Panc1 (cell line): Measurements from ENCODE around the gene CDO1. TPM values are rescaled to one million over a fixed set of nuclear protein-coding genes. Genes with fewer than 3 reads are reported as not detected.

ENCODE experiments used
- ATAC-seq: fragments of 200-7000 bp; cut with Tn5 transposase; 2 replicates; pipeline ENCODE4 v1.9.1; 2020; ENCODE audit warnings: mild to moderate bottlenecking, moderate library complexity
- BruUV-seq: library from RNA; stranded (reverse); fragments of 400-500 nt; replicated peaks from 2 replicates; lab custom pipeline; 2021; lab: Mats Ljungman, UMichigan
- CTCF ChIA-PET: fragments of 300-600 bp; sonication (Branson Sonifier 250); formaldehyde crosslinking; loops from one replicate; lab custom pipeline; 2022; ENCODE audit warnings: antibody characterized with exemption; lab: Charles Lee
- POLR2A ChIA-PET: fragments of 300-600 bp; sonication (Branson Sonifier 250); formaldehyde crosslinking; loops from one replicate; lab custom pipeline; 2022; ENCODE audit warnings: antibody characterized with exemption; lab: Charles Lee
- DNase-seq: peaks from one replicate; pipeline ENCODE4 v3.0.0-alpha.2; 2010; ENCODE audit warnings: low read depth, low spot score
- H3K27ac ChIP-seq: 2 replicates; pipeline ENCODE4 v1.5.1; 2011; ENCODE audit warnings: mild to moderate bottlenecking, low read length, inconsistent platforms
- H3K27me3 ChIP-seq: fragments of 200-500 bp; sonication (Bioruptor generic); 2 replicates; pipeline ENCODE4 v1.6.0; 2014; ENCODE audit warnings: low read length, inconsistent platforms; ENCODE audit not compliant: control insufficient read depth, insufficient read depth
- H3K36me3 ChIP-seq: fragments of 200-500 bp; sonication (Bioruptor generic); 2 replicates; pipeline ENCODE4 v1.5.1; 2014; ENCODE audit warnings: inconsistent platforms, mild to moderate bottlenecking, low read length, moderate library complexity; ENCODE audit not compliant: control insufficient read depth, insufficient read depth
- H3K4me1 ChIP-seq: 2 replicates; pipeline ENCODE4 v1.5.1; 2011; ENCODE audit warnings: inconsistent platforms, mild to moderate bottlenecking, low read length, moderate library complexity; ENCODE audit not compliant: control insufficient read depth, insufficient read depth
- H3K4me3 ChIP-seq, 2 experiments: 2 replicates each; pipeline ENCODE4 v1.5.1; 2011 to 2012; ENCODE audit warnings: low read depth in 2 of 2, low read length in 2 of 2, mild to moderate bottlenecking in 2 of 2, inconsistent platforms in 1 of 2, moderate library complexity in 1 of 2
- H3K9me3 ChIP-seq: fragments of 200-500 bp; sonication (Bioruptor generic); 2 replicates; pipeline ENCODE4 v1.5.1; 2014; ENCODE audit warnings: low read depth, mild to moderate bottlenecking, inconsistent platforms, low read length, moderate library complexity; ENCODE audit not compliant: control insufficient read depth, insufficient read depth
- CTCF ChIP-seq: fragments of 450-650 bp; IDR thresholded peaks from 2 replicates; pipeline ENCODE4 v1.5.1; 2017; ENCODE audit warnings: mild to moderate bottlenecking
- POLR2AphosphoS5 ChIP-seq: IDR thresholded peaks from 2 replicates; pipeline ENCODE4 v1.6.1; 2012; ENCODE audit warnings: mild to moderate bottlenecking, low read depth, low read length, moderate library complexity
- REST ChIP-seq, 2 experiments: IDR thresholded peaks; 2 replicates each; pipeline ENCODE4 v1.6.1; 2011 to 2012; ENCODE audit warnings: low read depth in 2 of 2, control low read depth in 1 of 2, low read length in 1 of 2, mild to moderate bottlenecking in 1 of 2, moderate library complexity in 1 of 2; ENCODE audit not compliant: insufficient read depth in 1 of 2
- SIN3A ChIP-seq: IDR thresholded peaks from 2 replicates; pipeline ENCODE4 v1.6.1; 2012; ENCODE audit warnings: low read depth, mild to moderate bottlenecking, low read length, moderate library complexity, borderline replicate concordance; ENCODE audit not compliant: insufficient read depth
- TCF7L2 ChIP-seq: IDR thresholded peaks from 2 replicates; pipeline ENCODE4 v1.6.1; 2011; ENCODE audit warnings: mild to moderate bottlenecking, low read depth, low read length, inconsistent platforms
- in situ Hi-C: cut with HindIII; loops from 2 replicates; pipeline ENCODE4 v1.10.0; 2016; ENCODE audit warnings: low sequenced_read_pairs, low pct_unique_long_range_greater_than_20kb
- intact Hi-C: fragments of 100-400 bp; cut with micrococcal nuclease; formaldehyde crosslinking; loops from one replicate; pipeline ENCODE4 v1.10.0; 2022; ENCODE audit not compliant: unreplicated experiment
- total RNA-seq: library from RNA; stranded (reverse); gene quantifications from one replicate; pipeline ENCODE4 v1.2.1, GENCODE V29; 2021; ENCODE audit not compliant: unreplicated experiment

Gene CDO1
- total RNA-seq, 1 experiment from 2014 or later, result not detected

DNA sequence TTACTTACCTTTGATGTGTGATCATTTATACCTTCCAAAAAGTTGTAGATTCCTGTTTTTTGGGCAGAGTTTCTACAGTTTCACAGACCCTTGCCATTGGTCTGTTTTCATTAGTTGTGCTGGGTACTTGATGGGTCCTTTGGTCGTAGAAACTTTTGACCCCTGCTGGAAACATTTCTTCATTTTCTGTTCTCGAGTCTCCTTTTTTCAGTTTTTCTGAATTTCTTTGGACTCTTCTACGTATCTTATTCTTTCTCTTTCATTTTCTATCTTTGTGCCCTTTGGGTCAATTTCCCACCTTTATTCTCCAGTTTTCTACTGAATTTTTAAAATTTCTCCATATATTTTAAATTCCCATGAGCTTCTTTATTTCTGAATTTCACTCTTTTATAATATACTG is 41.9 kb upstream of the CDO1 start:
- CTCF ChIA-PET, result no interaction called here
- DNase-seq (no peak), ATAC-seq (no peak)
- Histone ChIP-seq H3K4me1 (peaks cover 10% of the 10 kb centered on the region; the same call in 1 of the 2 replicates), H3K9me3 (no peaks in the 10 kb centered on the region), H3K36me3 (no peaks in the 10 kb centered on the region), H3K27ac (no peak overlapping the region), H3K27me3 (no peaks in the 10 kb centered on the region), H3K4me3 (no peak overlapping the region)
- intact Hi-C loops (no loop called here), in situ Hi-C loops (no loop called here)
- POLR2A ChIA-PET, result no interaction called here
- TF ChIP-seq TCF7L2 (no peak), SIN3A (no peak), REST (IDR thresholded peaks at IDR 0.05; ENCODE audit: insufficient read depth in 1 of 2, low read depth in 2 of 2, low read length in 1 of 2) (no peak), POLR2AphosphoS5 (no peak), CTCF (no peak)
- no TSS peak for BruUV-seq

GRCh38 chr5:115857626-115858349 is 41.3 kb upstream of the CDO1 start:
- Histone ChIP-seq H3K9me3 (no peaks in the 10 kb centered on the region), H3K4me3 (no peak overlapping the region), H3K4me1 (peaks cover 10% of the 10 kb centered on the region; the same call in 1 of the 2 replicates), H3K36me3 (no peaks in the 10 kb centered on the region), H3K27me3 (no peaks in the 10 kb centered on the region), H3K27ac (no peak overlapping the region)
- POLR2A ChIA-PET, result no interaction called here
- no peak for DNase-seq
- no peak for ATAC-seq
- intact Hi-C loops (no loop called here), in situ Hi-C loops (no loop called here)
- TF ChIP-seq TCF7L2, result 0 out of 2 replicates have a peak, but pooled peaks have one; percentile 17
- no peak for TF ChIP-seq CTCF
- BruUV-seq, result no TSS peak
- CTCF ChIA-PET, result no interaction called here
